NOMO-1 treated with DMSO at 0.1 percent for 48 hours (cell line): Measurements from ENCODE around the gene PDCL2.
"Not testable (repeated sequence)": the region's sequence is repeated elsewhere in the genome, so short reads cannot be mapped to it uniquely, and the experiment has no call there.

Source experiments
- DNase-seq: peaks from one replicate; lab custom pipeline; 2025; ENCODE audit not compliant: unreplicated experiment; lab: John Stamatoyannopoulos, UW

Gene PDCL2

GRCh38 chr4:55598641-55599040, 6.6 kb upstream of the PDCL2 start:
- DNase-seq = no peak

- DNase-seq = no peak
Observed at GRCh38 chr4:55588160-55588559, 3.9 kb downstream of the PDCL2 start.

GRCh38 chr4:55582773-55583172, 9.3 kb downstream of the PDCL2 start:
- not testable (repeated sequence) for DNase-seq

GRCh38 chr4:55578341-55579010, 13.6 kb downstream of the PDCL2 start:
- peak; percentile 50 for DNase-seq

GRCh38 chr4:55575513-55575912, 16.5 kb downstream of the PDCL2 start:
- DNase-seq = no peak

- DNase-seq = no peak
Observed at GRCh38 chr4:55574252-55574651, 17.8 kb downstream of the PDCL2 start.

- no peak for DNase-seq
Observed at GRCh38 chr4:55571806-55572205, 20.2 kb downstream of the PDCL2 start.

- DNase-seq = no peak
Observed at GRCh38 chr4:55568905-55569504, 23.0 kb downstream of the PDCL2 start.

- DNase-seq = peak; percentile 91
Observed at GRCh38 chr4:55561889-55562288, 30.2 kb downstream of the PDCL2 start.

GRCh38 chr4:55560096-55560495, 31.9 kb downstream of the PDCL2 start:
- no peak for DNase-seq

GRCh38 chr4:55554453-55555030, 37.5 kb downstream of the PDCL2 start:
- peak; percentile 45 for DNase-seq

GRCh38 chr4:55553441-55554201, 38.4 kb downstream of the PDCL2 start:
- peak; percentile 34 for DNase-seq

- not testable (repeated sequence) for DNase-seq
Observed at GRCh38 chr4:55551964-55552363, 40.1 kb downstream of the PDCL2 start.

- peak; percentile 3 for DNase-seq
Observed at GRCh38 chr4:55549888-55550287, 42.2 kb downstream of the PDCL2 start.

- DNase-seq = no peak
Observed at GRCh38 chr4:55547918-55548317, 44.1 kb downstream of the PDCL2 start.

GRCh38 chr4:55547466-55547770, 44.6 kb downstream of the PDCL2 start:
- DNase-seq = no peak

- DNase-seq = peak; percentile 72
Observed at GRCh38 chr4:55546756-55547465, 45.1 kb downstream of the PDCL2 start, which contains the start of gene CLOCK. Gene CLOCK (minus strand): TSS chr4:55546909. CDS start chr4:55482785, 64,124 bp downstream.

- no peak for DNase-seq
Observed at GRCh38 chr4:55546506-55546755, 45.6 kb downstream of the PDCL2 start.

- peak; percentile 47 for DNase-seq
Observed at GRCh38 chr4:55545641-55546505, 46.2 kb downstream of the PDCL2 start.

GRCh38 chr4:55545151-55545550, 46.9 kb downstream of the PDCL2 start:
- no peak for DNase-seq

GRCh38 chr4:55543858-55544257, 48.2 kb downstream of the PDCL2 start:
- DNase-seq = no peak
